ENCODE measurements around the gene THOC6.
"Not testable (repeated sequence)": the region's sequence is repeated elsewhere in the genome, so short reads cannot be mapped to it uniquely, and the experiment has no call there.

THOC6 gene

GRCh38 chr16:3057181-3058138 is 33.6 kb downstream of the THOC6 start:
- DNase-seq = no peak

GRCh38 chr16:3058139-3059030 is 34.5 kb downstream of the THOC6 start:
- no peak for DNase-seq

GRCh38 chr16:3059041-3059722 is 35.3 kb downstream of the THOC6 start:
- peak; percentile 56 for DNase-seq

- no peak for DNase-seq
Measured at GRCh38 chr16:3059723-3060242, 35.9 kb downstream of the THOC6 start.

- no peak for DNase-seq
Measured at GRCh38 chr16:3060339-3061127, 36.7 kb downstream of the THOC6 start.

- no peak for DNase-seq
Measured at GRCh38 chr16:3062553-3062952, 38.7 kb downstream of the THOC6 start.

GRCh38 chr16:3063625-3064386 is 40.0 kb downstream of the THOC6 start:
- DNase-seq = no peak

GRCh38 chr16:3065069-3065741 is 41.4 kb downstream of the THOC6 start, which contains the start of gene IL32:
TSS of gene IL32 (plus strand) at chr16:3065640. CDS start at chr16:3065812, 172 bp downstream.
- no peak for DNase-seq

GRCh38 chr16:3065742-3066439 is 42.1 kb downstream of the THOC6 start:
- DNase-seq = no peak

GRCh38 chr16:3066440-3066748 is 42.6 kb downstream of the THOC6 start:
- no peak for DNase-seq

GRCh38 chr16:3068487-3068886 is 44.7 kb downstream of the THOC6 start:
- DNase-seq = no peak

GRCh38 chr16:3069146-3069545 is 45.3 kb downstream of the THOC6 start:
- DNase-seq = not testable (repeated sequence)

- no peak for DNase-seq
Measured at GRCh38 chr16:3070608-3071111, 46.8 kb downstream of the THOC6 start.

GRCh38 chr16:3071655-3072054 is 47.8 kb downstream of the THOC6 start:
- no peak for DNase-seq

GRCh38 chr16:3072148-3072547 is 48.3 kb downstream of the THOC6 start:
- DNase-seq = not testable (repeated sequence)

GRCh38 chr16:3072576-3073263 is 48.9 kb downstream of the THOC6 start:
- DNase-seq = not testable (repeated sequence)

- DNase-seq = no peak
Measured at GRCh38 chr16:3073448-3073847, 49.6 kb downstream of the THOC6 start.

GRCh38 chr16:3074860-3075522 is 51.2 kb downstream of the THOC6 start:
- DNase-seq = no peak

GRCh38 chr16:3075523-3075915 is 51.7 kb downstream of the THOC6 start:
- no peak for DNase-seq

Measured in NCI-H1092 (cell line).